GM21717 (cell line): ENCODE measurements around the gene RRP1.
"Not testable (repeated sequence)": the region's sequence is repeated elsewhere in the genome, so short reads cannot be mapped to it uniquely, and the experiment has no call there.

Experiments
- ATAC-seq: cut with Tn5 transposase; IDR thresholded peaks from one replicate; pipeline ENCODE4 v1.9.1; 2021; ENCODE audit warnings: mild to moderate bottlenecking, moderate library complexity; ENCODE audit not compliant: unreplicated experiment

RRP1 gene

GRCh38 chr21:43815107-43815613 lies 25.8 kb downstream of the RRP1 start:
- ATAC-seq, result no peak

DNA sequence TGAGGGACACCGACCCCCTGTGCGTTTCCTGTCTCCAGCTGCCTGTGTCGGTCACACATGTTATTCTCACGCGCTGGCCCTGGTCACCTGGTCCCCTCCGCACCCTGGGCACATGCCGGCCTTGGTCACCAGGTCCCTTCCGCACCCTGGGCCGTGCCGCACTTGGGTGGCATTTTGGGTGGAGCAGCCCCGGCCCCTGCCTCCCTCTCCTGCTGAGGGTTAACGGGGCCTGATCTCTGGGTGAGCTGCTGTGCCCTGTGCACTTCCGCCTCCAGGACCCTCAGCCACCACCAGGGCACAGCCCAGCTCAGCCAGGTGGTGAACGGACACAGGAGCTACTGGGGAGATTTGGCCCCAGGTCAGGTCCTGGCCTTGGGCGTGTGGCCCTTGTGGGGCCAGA lies 26.6 kb downstream of the RRP1 start:
- ATAC-seq, result no peak

- no peak for ATAC-seq
These were observed 27.3 kb downstream of the RRP1 start for GRCh38 chr21:43816611-43817071.

GRCh38 chr21:43817157-43818086 lies 28.0 kb downstream of the RRP1 start:
- no peak for ATAC-seq

- ATAC-seq, result no peak
These were observed 29.3 kb downstream of the RRP1 start for GRCh38 chr21:43818685-43819084.

DNA sequence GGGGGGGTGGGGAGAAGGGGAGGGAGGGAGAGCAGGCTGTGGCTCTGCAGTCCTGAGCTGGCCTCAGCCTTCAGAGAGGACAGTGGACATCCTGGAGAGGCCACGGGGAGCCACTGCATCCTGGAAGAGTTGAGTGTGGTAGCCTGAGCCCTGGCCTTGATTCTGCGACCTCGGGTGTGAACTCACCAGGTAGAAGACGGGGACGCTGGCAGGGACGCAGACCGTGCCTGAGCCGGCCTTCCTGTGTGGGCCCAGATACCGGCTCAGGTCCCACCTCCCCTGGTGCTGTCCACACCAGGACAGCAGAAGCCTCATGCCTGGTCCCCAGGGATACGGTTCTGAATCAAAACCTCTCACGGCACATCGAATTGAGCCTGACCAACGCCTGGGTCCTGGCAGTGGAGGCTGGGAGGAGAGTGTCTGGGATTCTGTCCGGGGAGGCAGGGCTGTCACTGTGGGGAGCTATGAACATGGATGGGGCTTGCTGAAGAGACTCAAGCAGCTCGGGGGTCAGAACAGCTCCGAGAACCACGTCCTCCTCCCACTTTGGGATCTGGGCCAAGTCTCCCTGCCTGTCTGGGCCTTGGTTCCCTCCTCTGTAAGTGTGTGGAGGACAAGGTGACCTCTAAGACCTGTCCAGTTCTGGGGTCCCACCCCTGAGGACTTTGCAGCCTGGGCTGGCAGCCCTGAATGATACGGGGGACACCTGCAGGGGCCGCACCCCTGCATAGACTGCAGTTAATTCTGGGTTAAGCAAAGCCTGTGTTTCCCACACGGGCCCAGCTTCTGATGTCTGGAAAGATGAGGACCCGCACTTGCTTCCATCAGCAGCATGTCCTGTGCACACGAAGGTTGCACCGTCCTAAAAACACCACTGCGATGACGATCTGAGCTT lies 30.4 kb downstream of the RRP1 start:
- no peak for ATAC-seq

GRCh38 chr21:43820466-43820865 lies 31.1 kb downstream of the RRP1 start:
- ATAC-seq, result no peak

- ATAC-seq, result not testable (repeated sequence)
These were observed 32.8 kb downstream of the RRP1 start for GRCh38 chr21:43822166-43822565.

DNA sequence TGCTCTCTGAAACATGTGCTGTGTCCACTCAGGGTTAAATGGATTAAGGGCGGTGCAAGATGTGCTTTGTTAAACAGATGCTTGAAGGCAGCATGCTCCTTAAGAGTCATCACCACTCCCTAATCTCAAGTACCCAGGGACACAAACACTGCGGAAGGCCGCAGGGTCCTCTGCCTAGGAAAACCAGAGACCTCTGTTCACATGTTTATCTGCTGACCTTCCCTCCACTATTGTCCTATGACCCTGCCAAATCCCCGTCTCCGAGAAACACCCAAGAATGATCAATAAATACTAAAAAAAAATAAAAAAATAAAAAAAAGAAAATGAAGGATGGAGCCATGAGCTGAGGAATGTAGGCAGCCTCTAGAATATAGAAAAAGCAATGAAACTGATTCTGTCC lies 33.4 kb downstream of the RRP1 start:
- not testable (repeated sequence) for ATAC-seq

DNA sequence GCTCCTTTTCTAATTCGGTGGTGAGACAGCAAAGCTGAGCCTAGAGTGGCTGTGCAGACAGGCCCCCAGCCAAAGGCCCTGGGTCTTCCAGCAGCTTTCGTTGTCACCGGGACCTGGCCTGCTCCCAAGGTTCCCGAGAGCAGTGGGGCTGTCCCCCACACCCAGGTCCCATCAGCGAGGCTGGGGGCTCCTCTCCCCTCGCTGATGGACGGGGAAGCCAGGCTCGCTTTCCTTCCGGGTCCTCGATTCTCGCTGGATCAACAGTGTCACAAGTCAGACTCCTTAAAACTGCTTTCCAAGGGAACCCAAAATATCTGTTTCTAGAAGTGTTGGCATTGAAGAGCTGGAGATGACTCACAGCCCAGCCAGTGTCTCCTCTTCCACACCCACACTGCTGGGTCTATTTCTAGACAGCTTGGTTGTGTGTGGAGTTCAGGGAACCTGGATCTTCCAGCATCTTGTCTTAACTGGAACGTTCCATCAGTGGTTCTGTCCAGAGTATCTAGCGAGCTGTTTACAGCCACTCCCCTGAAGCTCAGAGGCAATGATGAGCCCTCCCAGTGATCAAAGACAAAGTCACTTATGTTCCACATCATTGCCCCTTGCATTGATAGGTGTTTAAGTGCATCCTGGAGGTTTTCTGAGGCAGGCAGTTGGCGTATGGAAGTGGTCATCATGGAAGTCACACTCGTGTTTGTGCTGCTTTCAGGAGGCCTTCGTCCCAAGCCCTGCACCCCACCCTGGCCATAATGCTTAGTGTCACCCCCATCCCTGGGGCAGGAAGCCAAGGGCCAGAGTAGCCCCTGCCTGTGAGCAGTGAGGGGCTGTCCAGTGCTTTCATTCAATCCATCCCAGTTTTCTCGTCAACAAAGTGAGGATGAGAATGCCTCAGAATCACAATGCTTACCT lies 35.2 kb downstream of the RRP1 start:
- no peak for ATAC-seq

- no peak for ATAC-seq
These were observed 36.0 kb downstream of the RRP1 start for GRCh38 chr21:43825242-43825935.

DNA sequence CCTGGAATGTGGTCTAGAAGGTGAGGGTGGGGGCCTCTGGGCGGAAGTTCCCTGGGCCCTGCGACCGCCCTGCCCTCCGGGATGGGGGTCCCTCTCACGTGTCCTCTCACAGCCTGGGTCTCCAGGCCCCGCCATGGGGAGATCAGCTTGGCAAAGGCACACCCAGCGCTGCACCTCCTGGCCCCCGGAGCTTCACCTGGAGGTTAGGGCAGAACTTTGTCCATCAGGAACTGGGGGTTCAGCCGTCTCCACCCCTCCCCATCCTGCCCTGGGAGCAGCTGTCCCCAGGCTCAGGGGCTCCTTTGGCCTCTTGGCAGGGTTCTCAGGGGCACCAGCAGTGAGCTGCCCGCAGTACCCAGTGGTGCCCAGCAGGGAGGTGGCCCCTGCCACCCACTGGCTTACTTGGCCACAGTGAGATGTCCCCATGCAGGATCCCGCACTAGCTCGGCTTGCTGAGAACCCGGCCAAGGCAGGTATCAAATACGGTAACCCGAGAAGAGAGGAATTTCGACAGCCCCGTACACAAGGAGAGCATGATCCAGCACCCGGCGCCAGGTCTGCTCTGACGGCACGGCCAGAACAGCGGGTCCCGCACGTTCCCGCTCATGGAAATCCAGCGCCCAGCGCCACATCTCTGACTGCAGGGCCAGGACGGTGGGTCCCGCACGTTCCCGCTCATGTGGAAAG lies 36.7 kb downstream of the RRP1 start:
- no peak for ATAC-seq

- ATAC-seq, result no peak
These were observed 37.2 kb downstream of the RRP1 start for GRCh38 chr21:43826623-43826974.

- no peak for ATAC-seq
These were observed 37.7 kb downstream of the RRP1 start for GRCh38 chr21:43827015-43827611.

GRCh38 chr21:43829161-43829560 lies 39.8 kb downstream of the RRP1 start:
- ATAC-seq, result no peak

- no peak for ATAC-seq
These were observed 40.3 kb downstream of the RRP1 start for GRCh38 chr21:43829575-43830119.

DNA sequence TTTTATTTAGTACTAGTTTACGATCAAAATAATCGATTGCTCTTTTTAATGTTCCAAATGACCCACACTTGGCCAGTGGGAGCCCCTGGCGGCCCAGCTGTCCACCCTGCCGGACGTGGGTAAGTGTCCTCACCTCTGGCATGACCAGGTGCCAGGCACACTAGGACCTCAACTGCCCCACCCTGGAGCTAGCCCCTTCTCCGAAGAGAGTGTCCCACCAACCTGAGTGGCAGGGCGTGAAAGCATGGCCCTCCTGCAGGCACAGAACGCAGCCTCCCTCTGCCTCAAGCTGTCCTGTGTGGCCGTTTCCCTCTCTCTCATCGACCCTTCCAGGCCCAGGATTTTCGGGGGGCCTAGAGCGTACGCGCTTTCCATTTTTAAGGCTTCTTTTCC lies 42.8 kb downstream of the RRP1 start:
- ATAC-seq, result no peak

DNA sequence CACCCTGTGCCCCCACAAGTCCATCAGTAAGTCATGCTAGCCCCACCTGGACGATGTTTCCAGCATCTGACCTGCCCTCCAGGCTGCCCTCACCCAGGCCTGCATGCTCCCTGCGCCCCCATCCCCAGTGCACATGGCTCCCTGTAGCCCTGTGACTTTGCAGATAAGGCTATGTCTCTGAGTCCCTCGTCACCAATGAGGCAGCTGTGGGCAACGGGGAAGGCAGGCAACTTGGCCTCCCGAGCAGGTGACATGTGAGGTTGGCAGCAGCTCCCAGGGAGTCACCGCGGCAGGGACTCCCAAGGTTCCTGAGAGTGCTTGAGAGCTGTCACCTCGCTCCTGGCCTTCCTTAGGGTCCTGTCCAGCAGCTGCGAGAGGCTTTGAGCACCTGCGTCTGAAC lies 43.3 kb downstream of the RRP1 start:
- ATAC-seq, result no peak
